HEK293T (cell line): Measurements from ENCODE around the gene GALE.
A peak's percentile ranks its signal among the peaks of the same experiment; 100 is the strongest.

ENCODE experiments used
- CTCF ChIA-PET: fragments of 350-600 bp; formaldehyde crosslinking; extraction: SDS; loops from one replicate; lab custom pipeline; 2021; ENCODE audit warnings: antibody characterized with exemption, inconsistent platforms; lab: Yijun Ruan, JAX
- POLR2A ChIA-PET: fragments of 350-600 bp; formaldehyde crosslinking; extraction: SDS; loops from one replicate; lab custom pipeline; 2020; ENCODE audit warnings: antibody characterized with exemption, inconsistent platforms; lab: Yijun Ruan, JAX
- DNase-seq: peaks from one replicate; pipeline ENCODE4 v3.0.0; 2012; ENCODE audit warnings: mixed read lengths; ENCODE audit errors: extremely low spot score
- ARNT ChIP-seq: fragments of 450-650 bp; IDR thresholded peaks from 2 replicates; pipeline ENCODE4 v1.6.1; 2017; ENCODE audit warnings: mild to moderate bottlenecking
- BHLHE40 ChIP-seq: fragments of 450-650 bp; IDR thresholded peaks from 2 replicates; pipeline ENCODE4 v1.6.1; 2016; ENCODE audit warnings: mild to moderate bottlenecking, moderate library complexity, borderline replicate concordance
- CTBP1 ChIP-seq: fragments of 450-650 bp; IDR thresholded peaks from 2 replicates; pipeline ENCODE4 v1.6.1; 2016; ENCODE audit warnings: borderline replicate concordance
- ELF4 ChIP-seq: fragments of 450-650 bp; IDR thresholded peaks from 2 replicates; pipeline ENCODE4 v1.6.1; 2017; ENCODE audit warnings: antibody characterized with exemption
- FOXA1 ChIP-seq: fragments of 450-650 bp; IDR thresholded peaks from 2 replicates; pipeline ENCODE4 v1.6.1; 2016; ENCODE audit warnings: mild to moderate bottlenecking
- FOXK2 ChIP-seq: fragments of 450-650 bp; IDR thresholded peaks from 2 replicates; pipeline ENCODE4 v1.6.1; 2016; ENCODE audit warnings: mild to moderate bottlenecking
- FOXM1 ChIP-seq: fragments of 450-650 bp; IDR thresholded peaks from 2 replicates; pipeline ENCODE4 v1.6.1; 2017; ENCODE audit warnings: mild to moderate bottlenecking, borderline replicate concordance
- HDGF ChIP-seq: fragments of 450-650 bp; IDR thresholded peaks from 2 replicates; pipeline ENCODE4 v1.6.1; 2017; ENCODE audit warnings: antibody characterized with exemption, borderline replicate concordance
- L3MBTL2 ChIP-seq: fragments of 450-650 bp; conservative IDR thresholded peaks from 2 replicates; pipeline ENCODE4 v1.6.1; 2016; ENCODE audit warnings: mild to moderate bottlenecking
- LEF1 ChIP-seq: fragments of 450-650 bp; IDR thresholded peaks from 2 replicates; pipeline ENCODE4 v1.6.1; 2017; ENCODE audit warnings: mild to moderate bottlenecking, borderline replicate concordance
- NFRKB ChIP-seq: fragments of 450-650 bp; IDR thresholded peaks from 2 replicates; pipeline ENCODE4 v1.6.1; 2016; ENCODE audit warnings: mild to moderate bottlenecking, moderate library complexity
- SP1 ChIP-seq: fragments of 450-650 bp; IDR thresholded peaks from 2 replicates; pipeline ENCODE4 v1.6.1; 2017
- SUZ12 ChIP-seq: fragments of 450-650 bp; IDR thresholded peaks from 2 replicates; pipeline ENCODE4 v1.6.1; 2016; ENCODE audit warnings: mild to moderate bottlenecking
- TARDBP ChIP-seq: fragments of 450-650 bp; IDR thresholded peaks from 2 replicates; pipeline ENCODE4 v1.6.1; 2016
- ZNF384 ChIP-seq: fragments of 450-650 bp; IDR thresholded peaks from 2 replicates; pipeline ENCODE4 v1.6.1; 2016
- TF ChIP-seq, protein P1 (sequence below): fragments of 450-650 bp; IDR thresholded peaks from 2 replicates; pipeline ENCODE4 v1.6.1; 2016

Gene GALE

DNA sequence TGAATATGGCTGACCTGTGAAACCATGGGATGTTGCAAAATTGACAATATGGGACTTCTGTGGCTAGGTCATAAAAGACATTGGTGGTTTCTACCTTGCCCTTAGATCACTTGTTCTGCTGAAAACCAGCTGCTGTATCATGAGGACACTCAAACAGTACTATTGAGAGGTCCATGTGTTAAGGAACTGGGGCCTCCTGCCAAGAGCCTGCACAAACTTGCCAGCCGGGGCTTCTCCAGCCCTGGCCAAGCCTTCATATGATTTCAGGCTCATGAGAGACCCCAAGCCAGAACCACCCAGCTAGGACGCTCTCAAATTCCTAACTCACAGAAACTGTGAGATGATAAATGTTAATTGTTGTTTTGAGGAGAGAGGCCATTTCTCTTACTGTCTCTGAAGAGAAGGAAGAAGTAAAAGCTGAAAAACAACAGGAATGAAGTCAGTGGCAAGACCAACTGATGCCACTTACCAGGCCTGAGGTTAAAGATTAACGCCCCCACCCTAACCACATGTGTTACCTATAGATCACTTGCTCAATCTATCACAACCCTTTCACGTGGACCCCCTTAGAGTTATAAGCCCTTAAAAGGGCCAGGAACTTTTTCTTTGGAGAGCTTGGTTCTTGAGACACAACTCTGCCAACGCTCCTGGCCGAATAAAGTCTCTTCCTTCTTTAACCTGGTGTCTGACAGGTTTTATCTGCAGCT lies 26.2 kb downstream of the GALE start:
- POLR2A ChIA-PET, result interaction anchor here (1.2 kb wide), 1 partner anchor 10 kb away, joined by 3 read pairs; no protein-coding TSS in a partner anchor
- TF ChIP-seq, protein P1, sequence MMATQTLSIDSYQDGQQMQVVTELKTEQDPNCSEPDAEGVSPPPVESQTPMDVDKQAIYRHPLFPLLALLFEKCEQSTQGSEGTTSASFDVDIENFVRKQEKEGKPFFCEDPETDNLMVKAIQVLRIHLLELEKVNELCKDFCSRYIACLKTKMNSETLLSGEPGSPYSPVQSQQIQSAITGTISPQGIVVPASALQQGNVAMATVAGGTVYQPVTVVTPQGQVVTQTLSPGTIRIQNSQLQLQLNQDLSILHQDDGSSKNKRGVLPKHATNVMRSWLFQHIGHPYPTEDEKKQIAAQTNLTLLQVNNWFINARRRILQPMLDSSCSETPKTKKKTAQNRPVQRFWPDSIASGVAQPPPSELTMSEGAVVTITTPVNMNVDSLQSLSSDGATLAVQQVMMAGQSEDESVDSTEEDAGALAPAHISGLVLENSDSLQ, result no peak
- no peak for TF ChIP-seq NFRKB
- CTCF ChIA-PET, result no interaction called here
- no peak for DNase-seq

DNA sequence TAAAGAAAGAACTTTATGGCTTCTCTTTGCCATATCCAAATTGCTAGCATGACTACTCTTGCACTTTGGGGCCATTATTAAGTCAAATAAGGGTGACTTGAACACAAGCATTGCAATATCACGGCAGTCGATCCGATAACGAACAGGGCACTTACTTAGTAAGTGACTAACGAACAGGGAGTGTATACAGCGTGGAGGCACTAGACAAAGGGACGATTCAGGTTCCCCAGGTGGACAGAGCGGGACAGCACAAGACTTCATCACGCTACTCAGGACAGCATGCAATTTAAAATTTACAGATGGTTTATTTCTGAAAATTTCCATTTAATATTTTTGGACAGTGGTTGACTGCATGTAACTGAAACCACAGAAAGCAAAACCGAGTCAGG lies 27.7 kb downstream of the GALE start:
- TF ChIP-seq TARDBP (no peak), SUZ12 (no peak), FOXA1 (no peak), FOXK2 (no peak), ZNF384 (no peak), FOXM1 (no peak), ELF4 (no peak), LEF1 (no peak), CTBP1 (no peak), L3MBTL2 (no peak), BHLHE40 (no peak), ARNT (no peak)
- TF ChIP-seq, protein P1, result no peak
- ChIA-PET CTCF (no interaction called here), POLR2A (no interaction called here)
- no peak for DNase-seq

DNA sequence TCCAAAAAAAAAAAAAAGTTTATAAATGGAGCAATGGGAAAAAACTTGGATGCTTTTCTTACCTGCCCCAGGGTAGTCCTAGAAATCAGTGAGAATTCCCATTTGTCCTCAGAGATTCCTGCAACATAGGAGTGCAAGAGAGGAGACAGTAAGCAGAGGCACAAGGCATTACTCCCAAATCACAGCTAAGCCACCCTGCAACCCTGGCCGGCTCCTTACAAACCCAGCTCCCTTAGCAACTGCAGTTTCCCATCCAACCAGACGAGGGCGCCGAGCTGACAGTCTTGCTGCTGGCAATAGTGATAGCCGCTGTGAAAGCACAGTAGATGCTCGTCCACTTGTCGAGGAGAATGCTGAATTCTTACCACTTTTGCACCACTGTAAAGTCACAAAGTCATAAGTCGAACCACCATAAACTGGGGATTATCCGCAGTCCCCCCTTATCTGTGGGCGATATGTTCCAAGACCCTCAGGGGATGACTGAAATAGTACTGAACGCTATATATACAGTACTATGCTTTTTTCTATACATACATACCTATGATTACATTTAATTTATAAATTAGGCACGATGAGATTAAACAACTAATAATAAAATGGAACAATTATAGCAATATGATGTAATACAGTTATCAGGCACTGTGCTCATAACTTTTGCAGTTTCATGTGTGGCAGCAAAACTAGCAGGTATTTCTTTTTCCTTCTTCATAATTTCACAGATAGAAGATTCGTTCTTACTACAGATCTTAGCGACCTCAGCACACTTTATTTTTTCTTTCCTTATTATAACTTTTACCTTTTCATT lies 28.3 kb downstream of the GALE start:
- DNase-seq, result peak; percentile 83
- ChIA-PET POLR2A (interaction anchor here (0.9 to 1.3 kb wide), 3 partner anchors 29 to 144 kb away, joined by 3 to 7 read pairs (median 4); partner anchors contain the start of genes ELOA and HMGCL), CTCF (interaction anchor here (0.6 to 1.8 kb wide), 12 partner anchors 8 to 251 kb away, joined by 3 to 13 read pairs (median 4); no protein-coding TSS in a partner anchor)
- no peak for TF ChIP-seq ELF4
- TF ChIP-seq SUZ12, result no peak
- no peak for TF ChIP-seq TARDBP
- TF ChIP-seq FOXA1, result no peak
- no peak for TF ChIP-seq L3MBTL2
- TF ChIP-seq FOXK2, result no peak
- TF ChIP-seq, protein P1, result no peak
- no peak for TF ChIP-seq SP1

DNA sequence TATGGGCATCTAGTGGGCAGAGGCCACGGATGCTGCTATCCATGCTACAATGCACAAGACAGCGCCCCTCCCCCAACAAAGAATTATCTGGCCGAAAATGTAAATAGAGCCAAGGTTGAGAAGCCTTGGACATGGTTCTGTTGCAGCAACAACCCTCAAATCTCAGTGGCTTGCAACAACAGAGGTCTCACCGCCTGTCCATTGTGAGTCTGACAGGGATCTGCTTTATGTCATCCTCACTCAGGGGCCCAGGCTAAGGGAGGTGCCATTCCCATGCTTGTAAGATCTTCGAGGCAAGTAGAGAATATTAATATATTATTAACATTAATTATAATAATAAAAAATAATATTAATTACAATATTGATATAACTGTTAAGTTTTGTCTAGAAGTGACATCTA lies 31.8 kb downstream of the GALE start:
- ChIA-PET POLR2A (no interaction called here), CTCF (interaction anchor here (0.6 kb wide), 1 partner anchor 9 kb away, joined by 4 read pairs; the partner anchor contains the start of gene PITHD1)
- no peak for DNase-seq
- TF ChIP-seq FOXM1, result no peak
- TF ChIP-seq FOXK2, result no peak
- TF ChIP-seq ZNF384, result no peak
- no peak for TF ChIP-seq TARDBP
- TF ChIP-seq LEF1, result no peak
- TF ChIP-seq L3MBTL2, result no peak
- TF ChIP-seq SUZ12, result no peak
- TF ChIP-seq CTBP1, result no peak
- no peak for TF ChIP-seq ELF4
- TF ChIP-seq NFRKB, result no peak
- TF ChIP-seq, protein P1, result no peak
- TF ChIP-seq BHLHE40, result no peak
- no peak for TF ChIP-seq HDGF
- no peak for TF ChIP-seq FOXA1
- no peak for TF ChIP-seq ARNT

DNA sequence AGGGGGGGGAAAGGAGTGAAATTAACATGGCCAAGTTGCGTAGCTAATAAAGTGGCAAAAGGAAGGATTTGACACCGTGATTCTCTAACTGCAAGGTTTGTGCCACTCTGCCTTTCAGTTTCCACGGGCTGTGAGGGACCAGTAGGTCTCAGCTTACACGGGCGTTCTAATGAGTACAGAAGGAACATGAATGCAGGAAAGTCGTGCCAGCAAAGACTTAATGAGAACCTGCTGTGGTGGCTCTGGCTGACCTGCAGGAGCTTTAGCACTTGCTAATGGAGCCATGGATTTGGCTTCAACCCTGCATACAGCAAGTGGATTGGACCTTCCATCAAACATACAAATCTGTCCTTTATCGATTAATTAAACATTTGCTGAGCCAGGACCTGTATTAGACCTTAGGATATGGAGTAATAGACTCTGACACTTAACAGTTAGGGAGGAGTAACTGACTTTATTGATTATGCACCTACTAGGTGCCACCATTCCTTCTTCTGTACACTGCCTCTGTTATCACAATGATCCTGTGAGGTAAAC lies 37.4 kb downstream of the GALE start:
- POLR2A ChIA-PET, result interaction anchor here (0.7 to 1.0 kb wide), 2 partner anchors 20 to 72 kb away, joined by 3 to 4 read pairs; partner anchors contain the start of genes ELOA and RPL11
- TF ChIP-seq BHLHE40 (no peak), ELF4 (no peak), L3MBTL2 (no peak), NFRKB (no peak), ARNT (no peak), ZNF384 (no peak), CTBP1 (no peak), FOXM1 (no peak), SP1 (no peak), TARDBP (no peak), FOXA1 (no peak), LEF1 (no peak), SUZ12 (no peak), FOXK2 (no peak), HDGF (no peak)
- TF ChIP-seq, protein P1, result no peak
- CTCF ChIA-PET, result no interaction called here
- DNase-seq, result no peak
